Suppressor macrophage (primary cell): ENCODE results near the gene JOSD2.
A peak's percentile ranks its signal among the peaks of the same experiment; 100 is the strongest.

Experiments
- DNase-seq, 4 experiments: peaks; one replicate each; pipeline ENCODE4 v3.0.0-alpha.2; 2020 to 2022
- total RNA-seq, 17 experiments: gene quantifications; one replicate each; lab custom pipeline; 2026; ENCODE audit warnings: mixed read lengths in 6 of 17, inconsistent platforms in 3 of 17; lab: John Stamatoyannopoulos, UW

The JOSD2 gene
- 6.1 to 18.3 (median 11.6) reads per million in 17 experiments for total RNA-seq

- peak; percentile 99 to 100 (median 100) for DNase-seq
These were observed at the start of gene JOSD2 for GRCh38 chr19:50511069-50511822. JOSD2 (minus strand) TSS chr19:50511191; CDS start chr19:50510431, 760 bp downstream.

- DNase-seq = no peak
These were observed 48.6 kb upstream of the JOSD2 start for GRCh38 chr19:50559636-50560035.

GRCh38 chr19:50558449-50558848, 47.5 kb upstream of the JOSD2 start:
- DNase-seq = no peak

GRCh38 chr19:50558039-50558438, 47.0 kb upstream of the JOSD2 start:
- DNase-seq = no peak

- no peak for DNase-seq
These were observed 46.1 kb upstream of the JOSD2 start for GRCh38 chr19:50557009-50557613.

GRCh38 chr19:50556282-50557008, 45.5 kb upstream of the JOSD2 start:
- DNase-seq = peak; percentile 68 to 90 (median 76)

- no peak for DNase-seq
These were observed 44.7 kb upstream of the JOSD2 start for GRCh38 chr19:50555450-50556281.

- DNase-seq = no peak
These were observed 44.0 kb upstream of the JOSD2 start for GRCh38 chr19:50555033-50555432.

- no peak for DNase-seq
These were observed 43.2 kb upstream of the JOSD2 start for GRCh38 chr19:50554212-50554611.

GRCh38 chr19:50553134-50553703, 42.2 kb upstream of the JOSD2 start:
- DNase-seq = no peak

GRCh38 chr19:50552540-50552939, 41.5 kb upstream of the JOSD2 start:
- DNase-seq = no peak

GRCh38 chr19:50551715-50552187, 40.8 kb upstream of the JOSD2 start:
- no peak for DNase-seq

- no peak for DNase-seq
These were observed 40.2 kb upstream of the JOSD2 start for GRCh38 chr19:50551034-50551714.

- no peak for DNase-seq
These were observed 39.6 kb upstream of the JOSD2 start for GRCh38 chr19:50550594-50550966.

GRCh38 chr19:50549927-50550593, 39.1 kb upstream of the JOSD2 start:
- no peak for DNase-seq

- no peak for DNase-seq
These were observed 38.3 kb upstream of the JOSD2 start for GRCh38 chr19:50549059-50549926.

GRCh38 chr19:50548191-50549058, 37.4 kb upstream of the JOSD2 start:
- DNase-seq = no peak

- no peak for DNase-seq
These were observed 36.6 kb upstream of the JOSD2 start for GRCh38 chr19:50547385-50548190.
